ENCODE data around the gene OR51L1. TPM values are rescaled to one million over a fixed set of nuclear protein-coding genes. Genes with fewer than 3 reads are reported as not detected.

The OR51L1 gene
- polyA plus RNA-seq, 4 donors, result 0.03 TPM; not detected in 3

- no peak for DNase-seq (ENCODE audit: low read depth in 4 of 4, low spot score in 3 of 4)
Observed at GRCh38 chr11:5046226-5046625, 51.6 kb downstream of the OR51L1 start, which contains the start of gene OR52J3. TSS of gene OR52J3 (plus strand) at chr11:5046526. CDS start at chr11:5046526, 0 bp downstream.

GRCh38 chr11:5046754-5047330, 52.2 kb downstream of the OR51L1 start:
- no peak for DNase-seq (ENCODE audit: low read depth in 4 of 4, low spot score in 3 of 4)

Other genes with a start within 250 kb of the OR51L1 start
- not detected for gene OR51F1, start 224.9 kb upstream of the OR51L1 start, polyA plus RNA-seq (ENCODE audit: insufficient read length in 4 of 4)
- gene OR52R1, start 190.5 kb upstream of the OR51L1 start, polyA plus RNA-seq (ENCODE audit: insufficient read length in 4 of 4), result not detected
- gene OR51F2, start 173.5 kb upstream of the OR51L1 start, polyA plus RNA-seq (ENCODE audit: insufficient read length in 4 of 4), result not detected
- not detected for gene OR51S1, start 145.6 kb upstream of the OR51L1 start, polyA plus RNA-seq (ENCODE audit: insufficient read length in 4 of 4)
- gene OR51T1, start 113.0 kb upstream of the OR51L1 start, polyA plus RNA-seq (ENCODE audit: insufficient read length in 4 of 4), result not detected
- gene OR51A7, start 91.1 kb upstream of the OR51L1 start, polyA plus RNA-seq (ENCODE audit: insufficient read length in 4 of 4), result not detected
- gene OR51G2, start 75.5 kb upstream of the OR51L1 start, polyA plus RNA-seq (ENCODE audit: insufficient read length in 4 of 4), result not detected
- not detected for gene OR51G1, start 70.5 kb upstream of the OR51L1 start, polyA plus RNA-seq (ENCODE audit: insufficient read length in 4 of 4)
- not detected for gene OR51A4, start 47.2 kb upstream of the OR51L1 start, polyA plus RNA-seq (ENCODE audit: insufficient read length in 4 of 4)
- gene OR51A2, start 39.1 kb upstream of the OR51L1 start, polyA plus RNA-seq (ENCODE audit: insufficient read length in 4 of 4), result not detected
- gene OR52J3, start 51.7 kb downstream of the OR51L1 start, polyA plus RNA-seq (ENCODE audit: insufficient read length in 4 of 4), result not detected
- not detected for gene OR52E2, start 64.8 kb downstream of the OR51L1 start, polyA plus RNA-seq (ENCODE audit: insufficient read length in 4 of 4)
- gene OR52E1, start 74.7 kb downstream of the OR51L1 start, polyA plus RNA-seq (ENCODE audit: insufficient read length in 4 of 4), result not detected
- gene OR52A5, start 143.5 kb downstream of the OR51L1 start, polyA plus RNA-seq (ENCODE audit: insufficient read length in 4 of 4), result not detected
- under 1 TPM in 2 of 4 donors, not detected in 2; 0.03 TPM for gene OR52A1, start 159.9 kb downstream of the OR51L1 start, polyA plus RNA-seq (ENCODE audit: insufficient read length in 4 of 4)
- gene OR51V1, start 205.8 kb downstream of the OR51L1 start, polyA plus RNA-seq (ENCODE audit: insufficient read length in 4 of 4), result not detected
- gene HBB, start 232.2 kb downstream of the OR51L1 start, polyA plus RNA-seq (ENCODE audit: insufficient read length in 4 of 4), result 100 to 1,000 TPM; 127 to 236 (median 129) TPM
- 1 to 10 TPM; 1.3 to 3.2 (median 1.8) TPM for gene HBD, start 239.6 kb downstream of the OR51L1 start, polyA plus RNA-seq (ENCODE audit: insufficient read length in 4 of 4)

Data from right renal pelvis (tissue), 4 donors.